Measurements from ENCODE around the gene CISH.

Gene CISH

DNA sequence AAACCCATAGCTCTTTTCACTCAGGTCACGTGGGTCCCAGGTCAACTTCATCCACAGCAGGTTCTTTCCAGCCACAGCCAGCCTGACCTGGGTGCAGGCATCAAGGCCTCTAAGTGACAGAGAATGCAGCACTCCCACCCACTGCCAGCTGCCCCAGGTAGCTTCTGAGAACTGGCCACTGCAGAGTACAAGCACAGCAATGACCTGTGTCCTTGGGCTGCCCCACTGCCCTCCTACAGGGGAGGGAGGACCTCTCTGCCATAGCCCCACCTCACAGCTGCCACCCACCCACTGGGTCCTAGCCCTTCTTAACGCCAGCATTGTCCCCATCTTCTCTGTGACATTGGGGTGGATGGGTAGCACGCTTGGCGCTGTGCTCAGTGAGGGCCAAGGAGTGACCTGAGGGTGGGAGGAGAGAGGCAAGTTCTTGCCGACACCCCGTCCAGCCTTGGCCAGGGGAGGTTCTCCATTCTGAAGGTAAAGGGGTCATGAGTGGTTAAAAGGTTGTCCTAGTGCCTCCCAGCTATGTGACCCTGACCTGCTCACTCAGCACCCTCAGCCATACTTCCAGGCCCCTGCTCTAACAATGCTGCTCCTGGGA is 12.4 kb downstream of the CISH start:
- no peak for DNase-seq (ENCODE audit: low read depth)

DNA sequence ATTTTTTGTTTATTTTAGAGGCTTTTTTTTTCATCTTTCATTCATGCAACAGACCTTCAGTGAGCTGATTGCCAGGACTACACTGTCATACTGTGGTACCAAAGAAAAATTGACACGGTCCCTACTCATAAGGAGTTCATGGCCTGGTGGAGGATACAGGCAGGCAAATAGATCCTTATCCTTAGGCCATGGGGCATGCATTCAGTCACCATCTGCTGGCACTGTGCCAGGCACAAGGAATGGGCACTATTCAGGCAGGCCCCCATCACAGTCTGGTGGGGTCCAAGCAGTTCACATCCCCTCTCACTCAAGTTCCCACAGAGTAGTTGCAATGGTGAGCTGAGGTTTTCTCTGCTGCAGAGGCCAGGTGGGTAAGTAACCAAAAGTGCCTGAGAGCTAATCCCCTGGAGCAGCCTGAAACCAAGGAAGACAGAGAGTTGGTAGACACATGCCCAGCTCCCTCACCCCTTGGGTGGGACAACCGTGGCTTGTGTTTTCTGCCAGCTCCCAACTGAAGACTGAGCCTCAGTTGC is 17.3 kb downstream of the CISH start:
- no peak for DNase-seq (ENCODE audit: low read depth)

DNA sequence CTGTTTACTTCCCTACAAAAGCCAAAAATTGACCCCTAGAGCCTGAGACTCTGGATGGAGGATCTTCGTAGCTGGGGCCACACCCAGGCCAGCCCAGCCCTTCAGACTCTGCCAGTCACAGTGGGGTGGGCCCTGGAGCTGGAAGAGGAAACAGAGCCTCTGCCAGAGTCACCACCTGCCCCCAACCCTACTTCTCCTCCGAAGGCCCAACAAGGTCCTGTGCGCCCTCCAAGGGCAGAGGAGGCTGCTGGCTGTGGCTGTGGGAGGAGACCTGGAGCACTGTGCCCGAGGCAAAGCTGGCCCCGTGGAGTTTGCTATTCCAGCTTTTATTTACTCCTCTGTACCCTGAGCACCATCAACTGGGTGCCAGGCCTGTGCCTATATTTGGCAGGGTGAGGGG is 19.0 kb downstream of the CISH start:
- no peak for DNase-seq (ENCODE audit: low read depth)

DNA sequence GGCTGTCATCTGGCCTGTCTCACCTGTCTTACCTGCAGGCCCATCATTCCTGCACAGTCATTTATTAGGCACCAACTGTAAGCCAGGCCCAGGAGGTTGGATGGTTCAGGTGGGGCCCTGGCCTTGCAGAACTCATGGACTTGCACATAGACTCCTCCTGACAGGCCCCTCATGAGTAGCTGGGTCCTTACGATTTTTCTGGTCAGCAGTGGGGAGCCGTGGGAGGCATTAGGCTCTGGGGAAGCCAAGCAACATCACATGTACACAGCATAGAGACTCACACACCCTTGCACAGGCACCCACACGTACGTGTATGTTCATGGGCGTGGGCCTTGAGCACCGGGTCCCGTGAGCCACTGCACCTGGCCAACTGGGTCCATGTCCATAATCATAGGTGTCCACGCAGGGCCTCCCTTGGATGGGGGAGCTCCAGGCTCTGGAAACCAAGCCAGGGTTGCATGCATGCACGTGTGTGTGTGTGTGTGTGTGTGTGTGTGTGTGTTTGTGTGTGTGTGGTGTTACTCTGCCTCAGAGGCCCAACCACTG is 20.3 kb downstream of the CISH start:
- DNase-seq (ENCODE audit: low read depth): no peak

DNA sequence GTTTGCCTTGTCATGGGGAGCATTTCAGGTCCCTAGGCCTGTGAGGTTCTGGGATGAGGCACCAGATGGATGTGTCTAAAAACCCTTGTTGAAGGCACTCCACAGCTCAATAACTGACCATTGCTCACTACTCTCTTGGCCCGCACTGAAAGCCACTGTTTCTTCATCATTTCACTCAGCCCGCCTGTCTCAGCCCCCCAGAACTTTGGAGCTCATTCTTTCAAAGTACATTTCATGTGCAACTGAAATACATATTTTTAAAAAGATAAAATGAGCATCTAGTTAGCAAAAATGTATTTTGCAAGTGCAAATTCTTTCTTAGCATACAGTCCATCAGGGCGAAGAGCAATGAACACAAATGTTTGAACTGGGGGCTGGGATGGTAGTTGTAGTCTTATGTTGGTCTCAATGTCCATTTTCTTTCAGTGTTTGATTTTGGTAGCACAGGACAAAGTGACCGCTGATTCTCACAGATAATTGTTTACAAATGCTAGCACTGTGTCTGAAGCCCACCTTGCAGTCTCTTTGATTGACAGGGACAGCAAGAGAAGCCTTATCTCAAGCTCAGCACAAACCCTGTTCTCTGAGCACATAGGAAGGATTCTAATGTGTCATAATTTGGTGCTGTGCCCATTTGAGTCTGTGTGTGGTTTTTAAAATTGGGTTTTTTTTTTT is 22.7 kb downstream of the CISH start:
- DNase-seq (ENCODE audit: low read depth): no peak

DNA sequence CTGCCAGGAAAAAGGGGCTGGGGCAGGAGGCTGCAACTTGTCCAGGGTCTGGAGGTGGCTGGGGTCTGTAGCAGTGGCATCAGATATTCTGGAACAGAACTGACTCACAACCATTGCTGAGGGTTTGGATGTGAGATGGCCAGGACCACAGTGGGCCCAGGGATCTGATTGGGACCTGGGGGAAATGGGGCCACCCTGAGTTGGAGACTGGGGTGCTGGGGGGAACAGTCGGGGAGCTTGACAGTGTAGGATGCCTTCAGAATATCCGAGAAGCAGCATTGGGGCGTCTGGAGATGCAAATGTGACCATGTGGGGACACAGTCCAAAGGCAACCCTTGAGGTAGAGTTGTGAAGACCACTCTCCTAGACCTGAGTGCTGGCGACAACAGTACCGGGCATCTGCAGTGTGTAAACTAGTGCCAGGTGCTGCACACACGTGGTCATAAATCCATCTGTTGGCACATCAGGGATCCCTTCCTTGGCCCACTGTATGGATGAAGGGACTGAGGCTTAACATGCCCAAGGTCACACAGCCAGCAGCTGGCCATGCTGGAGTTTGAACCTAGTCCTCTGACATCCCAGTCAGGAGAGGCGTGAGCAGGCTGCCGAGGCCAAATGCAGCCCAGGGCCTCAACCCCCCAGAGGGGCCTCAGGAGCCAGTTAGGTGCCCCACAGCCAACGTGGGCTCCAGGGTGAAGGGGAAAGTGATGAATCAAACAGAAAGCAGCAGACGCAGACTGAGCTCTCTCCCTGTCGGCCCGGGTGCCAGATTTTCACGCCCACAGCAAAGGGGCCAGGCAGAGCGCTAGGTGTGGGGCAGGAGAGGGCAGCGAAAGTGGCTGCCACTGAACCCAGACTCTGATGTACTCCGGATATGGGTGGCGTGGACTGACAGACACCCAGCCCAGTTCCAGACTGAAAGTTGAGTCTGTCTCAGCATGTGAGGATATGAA is 23.5 kb downstream of the CISH start:
- DNase-seq (ENCODE audit: low read depth): no peak

DNA sequence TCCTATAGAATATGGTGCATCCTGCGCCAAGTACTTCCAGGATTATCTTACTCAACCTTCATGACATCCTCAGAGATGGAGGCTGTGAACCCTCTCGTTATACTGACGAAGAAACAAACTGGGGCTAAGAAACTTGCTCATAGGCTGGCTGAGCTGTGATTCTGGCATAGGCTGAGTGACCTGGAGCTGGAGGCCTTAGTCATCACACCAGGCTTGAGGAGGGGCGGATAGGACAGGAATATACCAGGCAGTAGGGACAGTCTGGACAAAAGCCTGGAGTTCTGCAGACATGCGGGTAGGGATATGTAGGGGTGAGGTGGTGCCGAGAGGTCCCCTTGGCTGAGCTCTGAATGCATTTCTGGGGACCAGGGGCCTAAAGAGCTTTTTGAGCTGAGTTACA is 24.2 kb downstream of the CISH start:
- DNase-seq (ENCODE audit: low read depth): no peak

DNA sequence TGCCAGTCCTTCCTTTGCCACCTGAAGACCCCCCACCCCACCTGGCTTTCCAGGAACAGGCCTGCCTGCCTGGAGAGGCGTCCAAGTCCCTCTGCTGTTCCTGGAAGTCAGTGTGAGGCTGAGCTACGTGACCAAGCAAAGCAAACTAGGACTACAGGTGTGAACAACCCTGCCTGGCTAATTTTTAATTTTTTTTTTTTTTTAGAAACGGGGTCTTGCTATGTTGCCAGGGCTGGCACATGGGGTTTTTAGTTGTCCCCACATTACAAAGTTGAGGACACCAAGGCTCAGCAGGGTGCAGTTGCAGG is 24.9 kb downstream of the CISH start:
- DNase-seq (ENCODE audit: low read depth): no peak

DNA sequence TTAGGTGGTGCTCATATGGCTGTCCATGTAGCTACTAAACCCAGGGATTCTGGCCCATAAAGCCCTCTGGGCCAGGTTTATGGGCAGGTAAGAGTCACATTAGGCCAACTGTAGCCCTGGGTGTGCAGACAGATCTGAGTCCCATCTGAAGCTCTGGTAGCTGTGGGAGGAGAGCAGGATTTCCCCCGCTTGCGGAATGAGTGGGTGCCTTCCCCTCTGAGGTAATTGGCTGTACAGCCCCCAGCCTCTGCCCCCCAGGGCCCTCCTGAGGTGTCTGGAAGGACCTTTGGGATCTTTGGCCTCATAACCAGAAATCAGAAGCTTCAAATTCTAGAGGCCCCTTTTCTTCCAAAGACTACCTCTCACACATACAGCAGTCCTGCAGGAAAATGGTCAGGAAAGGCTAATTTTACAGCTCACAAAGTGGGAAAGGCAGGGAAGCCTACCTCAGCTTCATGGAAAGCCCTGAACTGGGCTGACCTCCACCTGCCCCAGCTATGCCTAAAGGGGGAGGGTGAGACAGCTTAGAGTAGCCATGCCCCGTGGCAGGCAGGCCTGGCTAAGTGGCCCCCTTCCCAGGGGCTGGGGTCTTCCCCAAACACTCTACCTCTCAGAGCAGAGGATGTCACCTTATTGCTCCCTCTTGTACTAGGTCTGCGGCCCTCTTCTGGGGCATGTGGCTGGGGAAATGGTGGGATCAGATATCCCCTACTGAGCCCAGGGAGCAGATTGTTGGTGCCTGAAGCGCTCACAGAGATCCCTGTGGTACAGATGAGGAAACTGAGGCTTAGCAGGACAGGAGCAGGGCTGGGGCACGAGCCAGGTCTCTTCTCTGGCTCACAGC is 25.4 kb downstream of the CISH start:
- DNase-seq (ENCODE audit: low read depth): no peak

DNA sequence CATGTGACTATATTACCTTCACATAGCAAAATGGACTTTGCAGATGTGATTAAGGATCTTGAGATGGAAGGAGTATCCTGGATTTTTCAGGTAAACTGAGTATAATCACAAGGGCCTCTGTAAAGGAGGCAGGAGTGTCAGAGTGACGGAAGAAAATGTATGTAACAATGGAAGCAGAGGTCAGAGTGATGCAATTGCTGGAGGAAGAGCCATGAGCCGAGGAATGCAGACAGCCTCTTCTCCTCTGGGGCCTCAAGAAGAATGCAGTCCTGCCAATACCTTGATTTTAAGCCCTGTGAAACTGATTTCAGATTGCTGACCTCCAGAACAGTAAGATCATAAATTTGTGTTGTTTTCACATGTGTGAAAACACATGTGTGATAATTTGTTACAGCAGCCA is 27.2 kb downstream of the CISH start:
- DNase-seq (ENCODE audit: low read depth): no peak

DNA sequence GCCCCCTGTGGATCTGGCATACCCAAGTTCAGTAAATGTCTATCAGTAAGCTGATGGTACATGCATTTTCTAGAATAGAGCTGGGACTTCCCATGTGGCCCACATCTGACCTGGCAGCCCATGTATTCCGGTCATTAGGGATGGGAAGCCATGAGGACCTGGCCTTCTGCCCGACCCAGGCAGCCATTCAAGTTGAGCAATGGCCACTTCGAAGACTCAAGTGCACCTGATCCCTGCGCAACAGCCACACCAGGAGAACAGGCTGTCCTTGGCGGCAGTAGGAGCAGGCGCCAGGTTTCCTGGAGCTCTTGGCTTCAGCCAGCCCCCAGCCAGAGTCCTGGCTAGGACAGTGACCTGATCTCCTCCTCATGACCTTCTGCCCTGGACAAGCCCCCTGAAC is 27.7 kb downstream of the CISH start:
- no peak for DNase-seq (ENCODE audit: low read depth)

DNA sequence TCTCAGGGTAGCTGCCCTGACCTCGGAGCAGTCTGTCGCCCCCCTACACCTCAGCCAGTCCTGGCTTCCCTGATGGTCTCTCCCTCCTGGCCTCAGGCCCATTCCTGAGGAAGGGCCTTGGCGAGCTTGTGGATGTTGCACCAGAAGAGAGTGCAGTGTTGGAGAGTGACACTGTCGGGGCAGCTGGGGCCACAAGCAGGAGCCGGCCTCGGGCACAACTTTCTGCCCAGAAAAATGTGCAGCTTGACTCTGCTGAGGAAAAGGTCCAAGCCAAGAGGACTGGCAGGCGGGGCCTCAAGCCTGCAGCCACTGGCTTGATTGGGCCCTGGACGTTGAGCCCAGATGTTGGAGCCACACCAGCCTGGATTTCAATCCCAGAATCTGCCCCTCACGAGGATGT is 29.5 kb downstream of the CISH start:
- no peak for DNase-seq (ENCODE audit: low read depth)

DNA sequence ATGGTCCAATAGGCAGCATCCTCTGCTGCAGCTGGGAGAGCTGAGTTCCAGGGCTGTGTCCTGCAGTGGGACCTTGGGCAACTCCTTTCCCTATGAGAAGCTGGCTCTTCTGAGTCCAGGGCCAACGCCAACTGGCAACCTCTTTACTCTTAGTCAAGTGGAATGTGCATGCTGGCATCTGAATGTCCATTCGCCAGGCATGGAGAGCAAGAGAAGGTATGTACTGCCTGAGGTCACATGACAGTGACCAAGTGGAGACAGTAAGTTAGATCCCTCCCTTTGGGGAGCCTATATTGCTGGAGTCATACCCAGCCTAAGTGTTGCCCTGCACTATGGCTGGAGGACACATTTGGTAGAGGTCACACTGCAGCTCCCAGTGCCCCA is 30.1 kb downstream of the CISH start:
- no peak for DNase-seq (ENCODE audit: low read depth)

DNA sequence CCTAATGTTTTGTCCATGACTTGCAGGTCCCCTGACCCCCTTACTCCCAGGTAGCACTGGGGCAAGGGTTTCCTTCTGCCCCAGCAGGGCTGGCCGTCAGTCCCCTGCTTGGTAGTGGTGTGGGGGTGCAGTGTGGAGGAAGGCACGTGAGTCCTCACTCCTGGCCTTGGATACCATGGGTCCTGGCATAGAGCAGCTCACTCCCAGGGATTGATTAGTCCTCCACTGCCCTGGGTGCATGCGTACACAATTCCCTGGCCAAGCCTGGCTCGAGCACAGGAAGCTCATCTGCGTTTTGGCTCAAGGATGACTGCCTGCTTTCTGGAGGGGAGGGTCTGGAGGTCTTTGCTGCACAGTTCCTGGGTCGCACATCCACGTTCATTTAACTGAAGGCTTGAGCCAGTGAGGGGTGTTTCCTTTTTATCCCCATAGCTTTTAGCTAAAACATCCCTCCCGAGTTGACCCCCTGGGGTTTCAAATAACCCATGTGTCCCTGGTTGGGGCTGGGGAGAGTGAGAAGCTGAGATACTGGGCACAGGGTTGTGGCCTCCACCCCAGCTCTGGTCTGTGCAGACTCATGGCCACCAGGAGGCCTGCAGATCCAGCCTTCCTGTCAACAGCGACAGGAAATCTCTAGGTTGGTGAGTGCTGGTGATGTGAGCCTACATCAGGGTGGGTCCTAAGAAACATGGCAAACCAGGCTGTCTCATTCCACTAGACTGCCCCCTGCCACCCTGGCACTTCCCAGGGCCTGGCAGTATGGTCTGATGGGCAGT is 30.7 kb downstream of the CISH start:
- no peak for DNase-seq (ENCODE audit: low read depth)

DNA sequence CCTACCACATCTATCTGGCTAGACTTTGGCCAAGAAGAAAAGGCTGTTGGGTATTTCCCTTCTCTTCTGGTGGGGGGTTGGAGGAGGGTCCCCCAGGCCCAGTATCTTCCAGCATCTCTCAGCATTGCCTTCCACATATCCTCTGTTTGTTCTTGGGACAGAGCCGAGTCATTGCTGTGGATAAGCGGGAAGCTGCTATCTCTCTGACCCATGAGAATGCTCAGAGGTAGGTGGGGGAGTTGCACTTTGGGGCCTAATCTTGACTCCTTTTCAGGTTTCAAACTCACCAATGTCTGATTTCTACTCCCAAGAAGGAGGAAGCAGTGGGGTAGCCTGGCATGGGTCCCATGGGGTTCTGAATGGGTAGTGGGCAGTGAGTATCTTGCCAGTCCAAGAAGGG is 34.2 kb downstream of the CISH start:
- no peak for DNase-seq (ENCODE audit: low read depth)

DNA sequence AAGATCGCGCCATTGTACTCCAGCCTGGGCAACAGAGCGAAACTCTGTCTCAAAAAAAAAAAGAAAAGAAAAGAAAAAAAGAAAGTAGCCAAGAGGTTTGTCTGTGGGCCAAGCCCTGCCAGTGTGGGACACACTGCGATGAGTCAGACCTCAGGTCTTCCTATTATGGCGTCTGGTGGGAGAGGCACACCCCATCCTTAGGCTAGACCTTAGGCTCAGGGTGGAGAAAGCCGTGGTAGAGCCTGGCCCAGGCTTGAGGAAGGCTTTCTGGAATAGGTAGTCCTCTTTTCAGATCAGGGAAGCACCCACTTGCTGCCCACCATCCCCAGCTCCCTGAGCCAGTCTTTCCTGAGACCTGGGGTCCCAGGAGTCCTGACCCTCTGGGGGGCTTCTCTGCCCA is 36.2 kb downstream of the CISH start:
- no peak for DNase-seq (ENCODE audit: low read depth)

DNA sequence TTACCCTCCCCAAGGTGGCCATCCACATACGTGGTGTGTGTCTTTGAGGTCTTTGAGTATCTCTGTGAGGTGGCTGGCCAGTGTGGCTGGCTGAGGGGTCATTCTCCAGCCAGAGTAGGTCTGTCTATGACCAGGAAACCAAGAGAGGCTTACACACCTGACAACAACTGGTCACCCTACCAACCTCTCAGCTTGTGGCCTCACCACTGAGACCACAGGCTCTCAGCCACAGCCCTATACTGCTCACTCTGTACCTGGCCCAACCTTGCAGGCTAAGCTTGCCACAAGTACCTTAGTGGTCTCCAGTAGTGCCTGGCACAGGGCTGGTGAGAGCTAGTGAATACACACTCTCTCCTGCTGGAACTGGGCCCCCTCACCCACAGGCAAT is 37.1 kb downstream of the CISH start:
- no peak for DNase-seq (ENCODE audit: low read depth)

DNA sequence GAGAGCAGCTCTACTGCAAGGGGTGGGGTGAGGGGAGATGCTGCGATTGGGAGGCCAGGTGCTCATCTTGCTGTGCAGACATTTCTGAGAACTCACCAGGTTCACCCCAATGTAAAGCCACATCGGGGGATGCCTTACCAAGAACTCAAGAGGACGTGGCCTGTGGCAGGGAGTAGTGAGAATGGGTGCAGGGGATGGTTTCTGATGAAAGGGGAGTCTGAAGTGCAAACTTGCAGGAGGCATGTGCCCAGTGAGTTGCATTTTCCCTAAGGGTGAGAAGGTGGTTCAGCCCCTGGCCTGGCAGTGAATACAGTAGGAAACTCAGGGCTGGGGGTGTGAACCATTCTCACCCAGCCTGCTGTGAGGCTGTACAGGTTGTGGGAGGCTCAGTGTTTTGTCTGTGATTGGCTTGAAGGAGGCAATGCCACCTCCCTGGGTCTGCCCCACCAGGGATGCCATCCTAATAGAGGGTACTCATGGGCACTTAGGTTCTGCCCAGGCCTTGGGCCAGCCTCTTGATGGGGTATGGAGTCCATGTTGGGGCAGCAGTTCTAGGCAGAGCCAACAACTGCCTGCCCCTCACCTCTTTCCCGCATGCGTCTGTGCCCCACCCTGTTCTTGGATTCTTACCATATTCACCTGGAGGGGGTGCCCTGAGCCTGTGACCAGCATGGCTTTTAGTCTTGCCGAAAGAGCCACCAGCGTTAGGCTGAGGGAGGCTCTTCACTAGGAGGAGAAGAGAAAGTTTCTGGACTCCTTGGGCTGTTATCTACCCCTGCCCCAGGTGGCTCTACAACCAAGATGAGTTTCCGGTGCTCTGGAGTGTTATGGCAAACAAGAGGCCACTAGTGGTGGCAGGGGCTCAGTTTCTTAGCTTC is 37.8 kb downstream of the CISH start:
- DNase-seq (ENCODE audit: low read depth): no peak

DNA sequence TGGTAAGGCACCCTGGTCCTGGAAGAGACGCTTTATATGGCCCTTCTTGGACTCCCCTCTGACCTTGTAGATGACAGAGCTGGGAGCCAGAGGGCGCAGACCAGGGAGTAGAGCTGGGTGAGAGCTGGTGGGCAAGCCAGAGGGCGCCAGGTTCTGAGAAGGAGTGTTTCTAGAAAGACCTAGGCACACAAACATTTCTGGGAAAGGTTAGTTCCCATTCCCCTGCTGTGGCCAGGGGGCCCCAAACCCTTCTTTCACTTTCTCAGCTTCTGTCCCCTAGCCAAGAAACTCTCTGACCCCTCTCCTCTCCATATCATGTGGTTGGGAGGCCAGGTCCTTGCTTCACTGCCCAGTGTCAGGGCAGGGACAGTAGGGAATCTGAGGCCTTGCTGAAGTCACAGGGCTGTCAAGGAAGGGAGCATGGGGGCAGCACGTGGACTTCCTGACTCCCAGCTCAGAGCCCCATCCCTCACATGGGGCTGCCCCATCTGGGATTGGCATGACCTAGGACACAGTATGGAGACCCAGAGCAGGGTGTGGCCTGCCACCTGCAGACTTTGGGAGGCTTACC is 38.7 kb downstream of the CISH start:
- DNase-seq (ENCODE audit: low read depth): no peak

DNA sequence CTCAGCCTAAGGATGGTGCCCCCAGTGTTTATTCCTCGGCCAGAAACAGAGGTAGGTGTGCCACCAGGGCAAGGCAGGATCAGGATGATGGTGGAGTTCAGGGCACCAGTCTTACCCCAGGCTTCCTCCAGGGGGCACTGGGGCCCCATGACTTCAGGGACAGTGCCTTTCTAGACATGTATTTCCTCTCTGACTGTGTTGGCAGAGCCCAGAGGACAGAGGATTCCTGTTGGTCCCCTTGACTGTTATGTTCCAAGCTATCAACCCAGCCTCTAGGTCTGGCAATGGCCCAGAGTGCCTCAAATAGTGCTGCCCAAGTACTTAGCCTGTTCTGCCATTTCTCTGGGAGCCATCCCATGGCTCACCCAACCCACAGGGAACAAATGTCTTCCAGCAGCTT is 39.4 kb downstream of the CISH start:
- peak; percentile 78 for DNase-seq (ENCODE audit: low read depth)

Measured in activated T-cell treated with anti-CD3 and anti-CD28 coated beads for 1 hour (primary cell).